Transverse colon (tissue), 4 donors: ENCODE results near the gene GARNL3.

ENCODE experiments used
- CTCF ChIP-seq, 5 experiments: fragments of 200-600 bp in 3 of 5; fragments of 450-650 bp in 2 of 5; sonication (generic) in 3 of 5; IDR thresholded peaks; 1 replicate in 2 of 5; 2 replicates in 3 of 5; pipeline ENCODE4 v1.5.1; 2016 to 2017; ENCODE audit warnings: antibody characterized with exemption in 5 of 5, inconsistent platforms in 3 of 5, mild to moderate bottlenecking in 2 of 5, moderate library complexity in 1 of 5
- POLR2A ChIP-seq: fragments of 450-650 bp; IDR thresholded peaks from one replicate; pipeline ENCODE4 v1.6.1; 2016; ENCODE audit warnings: antibody characterized with exemption, mild to moderate bottlenecking, moderate library complexity
- POLR2AphosphoS5 ChIP-seq, 3 donors: sonication (generic); formaldehyde crosslinking; IDR thresholded peaks; one replicate each; pipeline ENCODE4 v1.6.1; 2016; ENCODE audit warnings: antibody characterized with exemption in 3 of 3

DNA sequence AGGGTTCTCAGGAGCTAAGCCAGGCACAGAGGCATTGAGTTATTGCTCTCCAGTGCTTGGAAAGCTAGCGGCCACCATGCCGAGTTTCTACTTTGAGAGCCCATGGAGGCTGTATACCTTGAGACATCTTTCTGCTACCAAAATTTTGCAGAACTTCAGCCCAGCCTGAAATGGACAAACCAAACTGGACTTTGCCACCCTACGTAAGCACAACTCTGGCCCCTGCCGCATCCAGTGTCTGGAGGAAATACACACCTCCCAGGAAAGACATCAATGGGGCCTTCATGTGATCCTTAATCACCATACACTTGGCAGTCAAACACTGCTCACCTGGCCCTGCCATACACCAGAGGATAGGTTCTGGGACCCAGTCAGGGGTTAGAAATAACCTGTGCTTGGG, 27.8 kb downstream of the GARNL3 start:
- TF ChIP-seq CTCF (IDR thresholded peaks at IDR 0.05) = no peak
- TF ChIP-seq POLR2A = no peak
- TF ChIP-seq POLR2AphosphoS5 (IDR thresholded peaks at IDR 0.05) = no peak
